Endodermal cell (in vitro differentiated cells): Measurements from ENCODE around the gene NUCB2. TPM values are rescaled to one million over a fixed set of nuclear protein-coding genes. Genes with fewer than 3 reads are reported as not detected.
A peak's percentile ranks its signal among the peaks of the same experiment; 100 is the strongest.

ENCODE experiments used
- DNase-seq: peaks from one replicate; pipeline ENCODE4 v3.0.0-alpha.2; 2017
- H3K27ac ChIP-seq: 2 replicates; pipeline ENCODE4 v1.5.1; 2013; ENCODE audit warnings: mild to moderate bottlenecking, low read depth, low read length, moderate library complexity
- H3K27me3 ChIP-seq: 2 replicates; pipeline ENCODE4 v1.6.1; 2013; ENCODE audit warnings: mild to moderate bottlenecking, low read length, moderate library complexity; ENCODE audit not compliant: insufficient read depth, control insufficient read depth, poor library complexity, severe bottlenecking
- H3K36me3 ChIP-seq: 2 replicates; pipeline ENCODE4 v1.7.0; 2013; ENCODE audit warnings: mild to moderate bottlenecking, low read length, moderate library complexity; ENCODE audit not compliant: control insufficient read depth, insufficient read depth
- H3K4me1 ChIP-seq: one replicate; pipeline ENCODE4 v1.7.0; 2013; ENCODE audit warnings: low read length; ENCODE audit not compliant: control insufficient read depth, insufficient read depth
- H3K4me3 ChIP-seq: 2 replicates; pipeline ENCODE4 v1.5.1; 2013; ENCODE audit warnings: mild to moderate bottlenecking, low read length, moderate library complexity
- H3K9ac ChIP-seq: 2 replicates; pipeline ENCODE4 v1.6.1; 2013; ENCODE audit warnings: mild to moderate bottlenecking, low read length, moderate library complexity; ENCODE audit not compliant: poor library complexity, severe bottlenecking; ENCODE audit errors: extremely low read depth
- H3K9me3 ChIP-seq: 2 replicates; pipeline ENCODE4 v1.6.1; 2013; ENCODE audit warnings: mild to moderate bottlenecking, low read length, moderate library complexity; ENCODE audit not compliant: control insufficient read depth
- H3K27ac Mint-ChIP-seq: 2 replicates; pipeline ENCODE4 v1.8.0; 2020; ENCODE audit warnings: mixed read lengths
- H3K27me3 Mint-ChIP-seq: 2 replicates; pipeline ENCODE4 v1.8.0; 2021; ENCODE audit warnings: mild to moderate bottlenecking, mixed read lengths; ENCODE audit not compliant: insufficient read depth
- H3K36me3 Mint-ChIP-seq: 2 replicates; pipeline ENCODE4 v1.8.0; 2020; ENCODE audit warnings: low read depth, mixed read lengths
- H3K4me1 Mint-ChIP-seq: 2 replicates; pipeline ENCODE4 v1.8.0; 2020; ENCODE audit warnings: mixed read lengths
- H3K4me3 Mint-ChIP-seq: 2 replicates; pipeline ENCODE4 v1.8.0; 2020; ENCODE audit warnings: mild to moderate bottlenecking, moderate library complexity, mixed read lengths
- H3K9me3 Mint-ChIP-seq: 2 replicates; pipeline ENCODE4 v1.8.0; 2020; ENCODE audit warnings: mild to moderate bottlenecking, mixed read lengths
- CTCF ChIP-seq: fragments of 200-600 bp; sonication (generic); conservative IDR thresholded peaks from 2 replicates; pipeline ENCODE4 v1.5.0; 2021; ENCODE audit warnings: antibody characterized with exemption, mild to moderate bottlenecking
- WGBS, 2 experiments: methylation state at CpG; one replicate each; pipeline versions ENCODE4 v1.1.5 to v1.1.7; 2013; ENCODE audit warnings: missing lambda C conversion rate in 2 of 2, mixed read lengths in 1 of 2; ENCODE audit not compliant: insufficient coverage in 1 of 2, insufficient read length in 1 of 2; 5-methylcytosine and 5-hydroxymethylcytosine counted together
- total RNA-seq, 2 donors: library from RNA; stranded (reverse); fragmentation: NEBNext Ultra II Directional in 1 of 2; extraction: Animal tissue kit (Norgen Biotek cat#: 25700) in 1 of 2; gene quantifications; 2 replicates in 1 of 2; 3 replicates in 1 of 2; pipeline ENCODE4 v1.2.1, GENCODE V29; 2021

The NUCB2 gene
- total RNA-seq, 2 donors from 2014 or later: 52.4 to 64.6 TPM

GRCh38 chr11:17273668-17274282 is 2.8 kb upstream of the NUCB2 start:
- H3K4me1 Mint-ChIP-seq: peaks cover 5% of the 10 kb centered on the region
- H3K4me1 ChIP-seq: no peaks in the 10 kb centered on the region
- no peak overlapping the region for H3K4me3 Mint-ChIP-seq
- H3K27me3 Mint-ChIP-seq: peaks cover 14% of the 10 kb centered on the region
- no peaks in the 10 kb centered on the region for H3K9me3 Mint-ChIP-seq
- no peaks in the 10 kb centered on the region for H3K27me3 ChIP-seq
- no peak overlapping the region for H3K27ac Mint-ChIP-seq
- H3K4me3 ChIP-seq: no peak overlapping the region
- peak; percentile 74 for DNase-seq
- H3K9ac ChIP-seq: no peak overlapping the region
- H3K36me3 Mint-ChIP-seq: no peaks in the 10 kb centered on the region
- no peaks in the 10 kb centered on the region for H3K9me3 ChIP-seq
- H3K27ac ChIP-seq: no peak overlapping the region
- 92 to 96% methylated on average over 5 of the region's 5 CpGs for WGBS, 2 experiments
- TF ChIP-seq CTCF: no peak
- no peaks in the 10 kb centered on the region for H3K36me3 ChIP-seq

- Mint-ChIP-seq H3K27ac (peak overlapping the region; percentile 85), H3K9me3 (no peaks in the 10 kb centered on the region), H3K27me3 (peaks cover 14% of the 10 kb centered on the region), H3K4me1 (peaks cover 5% of the 10 kb centered on the region), H3K36me3 (no peaks in the 10 kb centered on the region), H3K4me3 (peak overlapping the region; percentile 78)
- H3K27me3 ChIP-seq: no peaks in the 10 kb centered on the region
- H3K27ac ChIP-seq: peak overlapping the region; percentile 26
- 83% methylated on average over 10 of the region's 10 CpGs for WGBS, 2 experiments
- peak overlapping the region; percentile 87 for H3K4me3 ChIP-seq
- no peaks in the 10 kb centered on the region for H3K36me3 ChIP-seq
- peak overlapping the region; percentile 83 for H3K9ac ChIP-seq
- no peak for TF ChIP-seq CTCF
- H3K9me3 ChIP-seq: no peaks in the 10 kb centered on the region
- DNase-seq: no peak
- H3K4me1 ChIP-seq: no peaks in the 10 kb centered on the region
Observed at GRCh38 chr11:17275400-17276235, 921 bp upstream of the NUCB2 start.

- no peak for TF ChIP-seq CTCF
- Mint-ChIP-seq H3K9me3 (no peaks in the 10 kb centered on the region), H3K36me3 (no peaks in the 10 kb centered on the region), H3K4me1 (peaks cover 5% of the 10 kb centered on the region), H3K27me3 (peaks cover 14% of the 10 kb centered on the region), H3K27ac (peak overlapping the region; percentile 86), H3K4me3 (peak overlapping the region; percentile 78)
- 10 to 14% methylated on average over 8 to 17 of the region's 17 CpGs for WGBS, 2 experiments
- H3K27ac ChIP-seq: no peak overlapping the region
- no peaks in the 10 kb centered on the region for H3K4me1 ChIP-seq
- DNase-seq: no peak
- peak overlapping the region; percentile 87 for H3K4me3 ChIP-seq
- no peaks in the 10 kb centered on the region for H3K9me3 ChIP-seq
- H3K9ac ChIP-seq: peak overlapping the region; percentile 63
- no peaks in the 10 kb centered on the region for H3K36me3 ChIP-seq
- H3K27me3 ChIP-seq: no peaks in the 10 kb centered on the region
Observed at GRCh38 chr11:17277024-17277584, 565 bp downstream of the NUCB2 start.
